ENCODE measurements around the gene RANBP1.

Gene RANBP1

DNA sequence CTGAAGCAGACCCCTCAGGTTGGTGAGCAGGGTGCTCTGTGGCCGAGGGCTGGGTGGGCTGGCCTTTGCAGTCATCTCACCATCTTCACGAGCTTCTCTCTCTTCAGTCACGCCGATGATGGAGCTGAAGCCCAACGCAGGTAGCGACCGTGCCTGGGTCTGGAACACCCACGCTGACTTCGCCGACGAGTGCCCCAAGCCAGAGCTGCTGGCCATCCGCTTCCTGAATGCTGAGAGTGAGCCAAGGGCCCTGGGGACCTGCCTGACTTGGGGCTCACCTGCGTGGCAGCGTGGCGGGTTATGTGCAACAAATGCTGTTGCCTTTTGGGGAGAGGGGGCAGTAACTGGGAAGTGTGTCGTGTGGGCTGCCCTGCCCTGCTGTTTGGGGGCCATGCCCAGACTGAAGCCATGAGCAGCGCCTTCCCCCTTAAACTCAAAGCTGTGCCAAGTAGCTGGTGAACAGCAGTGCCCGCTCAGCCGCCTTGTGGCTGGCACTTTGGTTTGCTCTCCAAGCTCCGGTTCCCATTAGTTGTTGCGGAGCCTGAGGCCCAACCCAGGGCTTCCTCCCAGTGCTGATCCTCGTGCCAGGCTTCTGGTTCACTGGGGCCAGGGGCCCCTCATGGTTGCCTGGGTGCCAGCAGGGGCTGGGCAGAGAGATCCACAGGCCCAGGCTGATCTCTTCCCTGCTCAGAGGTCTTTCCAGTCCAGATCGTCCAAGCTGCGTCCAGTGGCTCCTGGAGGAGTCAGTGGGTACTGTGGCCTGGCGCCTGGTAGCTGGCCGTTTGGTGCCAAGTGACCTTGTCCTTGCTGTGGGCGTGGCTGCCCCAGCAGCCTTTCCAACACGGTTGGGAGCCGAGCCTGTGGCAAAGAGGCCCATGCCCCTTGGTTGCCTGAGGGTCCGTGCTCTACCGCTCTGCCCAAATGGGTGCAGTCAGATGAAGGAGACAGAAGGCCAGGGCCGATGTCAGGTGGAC lies 9.6 kb downstream of the RANBP1 start:
- no peak for DNase-seq

DNA sequence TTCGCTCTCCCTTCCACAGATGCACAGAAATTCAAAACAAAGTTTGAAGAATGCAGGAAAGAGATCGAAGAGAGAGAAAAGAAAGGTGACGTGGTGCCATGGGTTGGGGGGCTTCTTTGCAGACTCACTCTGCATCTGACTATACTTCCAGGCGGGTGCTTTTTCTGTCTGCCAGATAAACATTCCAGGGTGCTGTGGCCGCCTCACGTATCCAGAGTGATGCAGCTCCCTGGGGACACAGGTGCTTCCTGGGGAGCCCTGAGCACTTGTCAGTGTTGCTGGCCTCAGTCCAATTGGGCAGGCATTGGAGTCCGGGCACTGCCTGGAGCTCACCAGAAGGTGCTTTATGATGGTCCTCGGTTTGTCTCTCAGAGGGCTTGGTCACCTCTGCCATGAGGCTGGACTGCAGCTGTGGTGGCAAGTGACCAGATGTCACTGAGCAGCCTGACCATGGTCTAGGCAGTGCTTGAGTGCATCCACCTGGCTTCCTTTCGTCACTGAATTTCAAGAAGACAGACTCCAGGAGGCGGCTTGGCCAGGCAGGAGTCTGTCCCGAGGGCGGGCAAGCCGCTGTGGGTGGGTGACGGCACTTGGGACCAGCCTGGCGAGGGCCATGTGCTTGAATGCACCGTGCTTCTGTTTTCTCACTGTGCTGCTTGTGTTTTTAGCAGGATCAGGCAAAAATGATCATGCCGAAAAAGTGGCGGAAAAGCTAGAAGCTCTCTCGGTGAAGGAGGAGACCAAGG lies 10.6 kb downstream of the RANBP1 start:
- DNase-seq, result no peak

DNA sequence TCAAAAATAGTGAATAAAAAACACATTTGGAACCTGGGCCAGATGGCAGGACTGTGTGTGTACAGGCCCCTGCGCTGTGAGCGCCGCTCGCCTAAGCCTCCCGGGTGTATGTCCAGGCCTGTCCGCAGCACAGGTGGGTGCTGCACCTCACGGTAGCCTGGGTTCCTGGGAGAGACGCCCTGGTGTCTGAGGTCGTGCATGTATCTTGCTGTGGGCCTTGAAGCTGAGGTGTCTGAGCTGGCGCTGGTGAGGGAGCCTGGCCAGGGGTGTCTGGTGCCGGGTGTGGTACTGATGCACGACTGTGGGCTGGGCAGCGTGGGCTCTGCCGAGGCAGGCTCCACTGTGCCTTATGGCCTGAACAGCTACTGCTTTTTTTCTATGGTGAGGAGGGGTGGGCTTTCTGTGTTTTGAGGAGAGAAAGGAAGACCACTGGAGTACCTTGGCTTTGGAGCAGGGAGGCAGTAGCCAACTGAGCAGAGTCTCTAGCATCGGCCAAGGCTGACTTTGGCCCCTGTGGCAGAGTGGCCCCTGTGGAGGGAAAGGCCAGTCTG lies 11.5 kb downstream of the RANBP1 start:
- DNase-seq, result no peak

DNA sequence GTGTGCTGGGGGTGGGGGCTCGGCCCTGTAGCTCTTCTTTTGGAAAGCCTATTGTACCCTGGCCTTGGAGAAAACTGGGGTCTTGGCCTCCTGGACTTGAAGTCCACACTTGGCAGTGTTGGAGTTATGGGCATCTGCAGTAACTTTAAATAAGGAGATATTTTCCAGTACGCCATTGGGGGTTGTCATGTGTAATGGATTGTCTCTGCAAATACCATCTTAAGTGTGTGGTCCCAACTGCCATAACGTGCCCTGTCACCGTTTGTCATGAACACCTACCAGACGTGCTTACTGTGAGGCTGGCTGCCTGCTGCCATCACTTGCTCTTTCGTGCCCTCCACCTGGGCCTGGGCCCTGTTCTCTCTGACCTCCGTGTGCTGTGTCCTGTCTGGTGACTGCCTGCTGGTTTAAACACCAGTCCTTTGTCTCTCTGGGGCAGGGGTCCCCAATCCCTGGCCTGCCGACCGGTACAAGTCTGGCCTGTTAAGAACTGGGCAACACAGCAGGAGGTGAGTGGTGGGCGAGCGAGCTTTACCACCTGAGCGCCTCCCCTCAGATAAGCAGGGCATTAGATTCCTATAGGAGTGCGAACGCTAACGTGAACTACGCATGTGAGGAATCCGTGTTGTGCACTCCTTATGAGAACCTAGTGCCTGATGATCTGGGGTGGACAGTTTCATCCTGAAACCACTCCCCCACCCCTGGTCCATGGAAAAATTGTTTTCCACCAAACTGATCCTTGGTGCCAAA lies 12.1 kb downstream of the RANBP1 start:
- no peak for DNase-seq

DNA sequence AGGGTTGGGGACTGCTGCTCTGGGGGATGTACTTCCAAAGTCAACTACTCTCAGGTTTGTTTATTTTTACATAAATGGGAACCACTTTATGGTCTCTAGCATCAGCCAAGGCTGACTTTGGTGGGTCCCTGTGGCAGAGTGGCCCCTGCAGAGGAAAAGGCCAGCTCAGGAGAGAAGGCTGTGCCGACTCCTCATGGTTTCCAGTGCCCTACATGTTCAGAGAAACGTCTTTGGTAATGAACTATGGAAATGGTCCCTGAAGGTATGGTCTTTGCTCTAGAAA lies 12.7 kb downstream of the RANBP1 start:
- DNase-seq, result no peak

DNA sequence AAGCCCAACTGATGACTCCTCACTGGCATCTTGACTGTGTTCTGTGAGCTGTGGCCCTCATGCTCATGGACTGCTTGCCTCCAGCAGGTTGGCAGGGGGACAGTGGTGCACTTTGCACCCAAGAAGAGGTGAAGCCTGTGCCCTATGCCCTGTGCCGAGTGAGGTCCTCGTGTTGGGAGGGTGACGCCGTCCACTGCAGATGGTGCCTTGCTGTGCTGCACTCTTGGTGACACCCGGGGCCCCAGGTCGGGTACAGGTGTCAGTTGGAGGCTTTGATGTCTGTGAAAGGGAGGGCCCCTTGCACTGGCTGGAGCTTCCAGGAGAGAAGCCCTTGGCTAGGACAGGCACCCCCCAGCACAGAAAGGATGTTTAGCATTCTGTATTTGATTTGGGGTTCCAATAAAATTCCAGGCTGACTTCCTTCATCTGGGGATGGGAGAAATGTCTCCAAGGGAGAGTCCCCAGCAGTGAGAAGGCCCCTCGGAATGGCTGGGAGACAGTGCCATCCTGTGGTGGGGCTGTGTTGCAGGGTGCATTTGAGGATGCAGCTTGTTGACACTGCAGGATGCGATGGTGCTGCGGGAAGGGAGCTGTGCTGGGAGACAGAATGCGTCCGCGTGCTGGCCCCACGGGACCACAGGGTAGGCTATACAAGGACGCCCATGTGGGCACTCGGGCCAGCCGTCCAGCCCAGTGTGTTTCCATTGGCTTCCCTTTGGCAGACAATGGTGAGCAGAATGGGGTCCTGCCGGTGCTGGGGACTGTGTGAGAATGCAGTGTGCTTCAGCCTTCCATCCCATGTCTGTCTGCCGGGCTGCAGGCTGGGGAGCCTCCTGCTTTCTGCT lies 13.2 kb downstream of the RANBP1 start:
- DNase-seq, result peak; percentile 66

DNA sequence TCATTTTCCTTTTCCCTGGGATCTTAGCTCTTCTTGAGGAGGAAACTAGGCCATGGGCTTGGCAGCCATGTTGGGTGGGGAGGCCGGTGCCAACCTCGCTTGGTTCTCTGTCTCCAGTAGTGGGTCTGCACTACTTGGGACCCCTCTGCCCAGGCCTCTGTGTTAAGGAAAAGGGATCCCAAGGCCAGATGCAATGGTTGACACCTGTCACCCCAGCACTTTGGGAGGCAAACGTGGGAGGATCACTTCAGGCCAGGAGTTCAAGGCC lies 13.8 kb downstream of the RANBP1 start:
- no peak for DNase-seq

DNA sequence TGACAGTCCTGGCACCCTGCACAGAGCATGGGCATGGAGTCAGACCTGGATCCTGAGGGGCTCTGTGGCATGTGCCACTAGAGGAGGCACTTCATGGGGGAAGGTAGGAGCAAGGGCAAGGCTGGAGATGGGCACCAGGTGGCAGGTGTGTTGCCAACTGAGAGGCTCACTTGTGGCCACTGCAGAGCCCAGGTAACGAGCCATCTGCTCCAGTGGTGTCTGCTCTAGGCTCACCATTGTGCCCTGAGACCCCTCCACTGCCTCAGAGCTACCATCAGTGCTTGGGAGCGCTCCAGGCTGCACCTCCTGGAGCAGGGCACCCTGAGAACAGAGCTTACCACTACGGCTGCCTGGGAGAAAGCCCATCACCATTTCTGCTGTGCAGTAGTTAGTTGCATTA lies 14.4 kb downstream of the RANBP1 start:
- peak; percentile 29 for DNase-seq

DNA sequence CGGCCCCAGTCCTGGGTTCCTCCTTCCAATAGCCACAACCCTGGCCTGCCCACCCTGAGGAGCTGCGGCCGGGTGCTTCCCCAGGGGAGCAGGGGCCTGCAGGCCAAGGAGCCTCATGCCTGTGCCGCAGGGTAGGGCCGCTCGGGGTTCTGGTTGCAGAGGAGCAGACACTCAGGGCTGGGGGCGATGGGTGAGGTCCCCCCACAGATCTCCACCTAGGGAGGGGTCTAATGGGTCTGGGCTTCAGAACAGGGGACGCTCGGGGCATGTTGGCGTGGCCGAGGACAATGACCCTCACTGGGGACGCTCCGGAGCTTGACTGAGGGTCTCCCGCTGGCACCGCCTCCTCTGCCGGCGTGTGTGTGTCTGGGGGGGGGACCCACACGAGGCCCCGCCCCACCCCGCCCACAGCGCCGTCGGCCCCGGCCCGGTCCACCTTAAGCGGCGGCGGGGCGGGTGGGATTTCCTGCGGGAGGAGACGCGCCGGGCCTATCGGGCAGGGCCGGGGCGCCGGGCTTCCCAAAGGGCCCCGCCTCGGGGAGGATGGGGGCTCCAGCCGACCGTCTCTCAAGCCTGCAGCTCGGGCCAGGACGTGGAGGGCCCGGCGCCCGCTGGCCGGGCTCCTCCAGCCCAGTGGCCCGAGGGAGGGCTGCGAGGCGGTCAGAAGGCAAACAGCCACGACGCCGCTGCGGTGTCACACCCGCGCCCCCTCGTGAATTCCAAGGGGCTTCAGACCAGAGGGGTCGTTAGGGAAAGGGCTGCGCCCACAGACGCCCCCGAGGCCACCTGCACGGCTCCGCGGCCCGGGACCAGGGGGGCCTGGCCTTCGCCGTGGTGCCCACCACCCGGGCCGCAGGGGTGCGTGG lies 15.1 kb downstream of the RANBP1 start:
- DNase-seq, result peak; percentile 83

DNA sequence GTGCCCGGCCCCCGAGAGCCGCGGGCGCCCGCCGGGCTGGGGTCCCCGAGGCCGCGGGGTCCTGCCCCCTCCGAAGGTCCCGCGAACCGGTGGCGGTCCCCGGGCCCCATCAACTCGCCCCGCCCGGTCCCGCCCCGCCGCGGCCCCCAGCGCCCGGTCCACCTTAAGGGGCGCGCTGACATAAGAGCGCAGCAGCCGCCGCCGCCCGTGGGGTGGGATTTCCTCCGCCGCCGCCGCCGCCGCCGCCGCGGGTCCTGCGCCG lies 15.6 kb downstream of the RANBP1 start, which contains the start of gene ZDHHC8:
Gene ZDHHC8 (plus strand): TSS at position 208 of the 262 bp plus-strand sequence. CDS start 144 bp downstream, outside the sequence.
- DNase-seq, result peak; percentile 51

DNA sequence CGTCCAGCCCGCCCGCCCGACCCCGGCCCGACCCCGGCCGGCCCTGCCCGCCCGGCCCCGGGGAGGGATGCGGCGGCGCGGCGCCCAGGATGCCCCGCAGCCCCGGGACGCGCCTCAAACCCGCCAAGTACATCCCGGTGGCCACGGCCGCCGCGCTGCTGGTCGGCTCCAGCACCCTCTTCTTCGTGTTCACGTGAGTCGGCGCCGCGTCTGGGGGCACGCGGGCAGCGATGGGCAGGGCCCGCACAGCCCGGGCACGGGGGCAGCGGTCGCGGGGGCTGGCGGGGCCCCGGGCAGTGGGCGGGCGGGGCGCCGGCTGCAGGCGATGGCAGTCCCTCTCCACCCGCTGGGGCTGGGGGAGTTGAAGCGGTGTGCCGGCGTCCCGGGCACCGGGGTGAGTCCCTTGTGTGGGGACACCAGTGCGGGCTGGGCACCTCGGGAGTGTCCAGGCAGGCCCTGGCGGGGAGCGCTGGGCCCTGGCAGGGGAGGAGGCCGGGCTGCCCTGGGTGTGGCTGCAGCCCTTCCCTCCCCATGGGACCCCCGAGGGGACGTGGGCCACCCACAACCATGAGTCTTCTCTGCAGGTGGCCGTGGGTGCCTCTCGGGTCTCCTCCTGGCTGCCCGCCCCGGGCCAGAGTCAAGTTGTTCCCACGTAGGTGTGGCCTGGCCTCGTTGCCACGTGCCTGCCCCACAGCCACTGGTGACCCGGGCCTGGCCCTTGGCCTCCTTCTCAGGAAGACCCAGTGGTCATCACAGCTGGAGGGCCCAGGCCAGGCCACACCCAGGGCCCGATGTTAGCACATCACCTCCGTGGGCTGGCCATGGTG lies 16.2 kb downstream of the RANBP1 start:
- peak; percentile 24 for DNase-seq

DNA sequence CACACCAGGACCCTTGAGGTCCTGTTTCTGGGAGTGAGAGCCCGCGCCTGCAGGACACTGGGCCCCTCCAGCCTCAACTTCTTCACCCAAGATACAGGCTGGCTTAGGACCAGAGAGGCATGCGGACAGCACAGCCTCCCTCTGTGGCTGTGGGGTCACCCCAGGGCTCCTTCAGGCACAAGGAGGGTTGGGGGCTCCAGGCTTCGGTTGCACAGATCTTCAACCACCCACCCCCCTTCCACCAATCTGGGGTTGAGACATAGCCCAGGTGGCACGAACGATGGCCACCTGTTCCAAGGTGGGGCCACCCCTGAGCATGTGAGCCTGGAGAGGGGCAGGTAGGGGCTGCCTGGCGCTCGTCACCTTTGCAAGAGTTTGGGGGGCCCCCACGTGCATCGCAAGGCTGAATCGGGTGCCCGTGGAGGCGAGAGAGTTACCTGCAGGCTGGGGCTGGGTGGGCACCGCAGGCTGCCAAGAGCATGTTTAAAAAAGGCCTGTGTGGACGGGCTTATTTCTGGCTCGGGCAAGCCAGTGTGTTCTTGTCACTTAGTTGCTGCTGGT lies 16.9 kb downstream of the RANBP1 start:
- no peak for DNase-seq

DNA sequence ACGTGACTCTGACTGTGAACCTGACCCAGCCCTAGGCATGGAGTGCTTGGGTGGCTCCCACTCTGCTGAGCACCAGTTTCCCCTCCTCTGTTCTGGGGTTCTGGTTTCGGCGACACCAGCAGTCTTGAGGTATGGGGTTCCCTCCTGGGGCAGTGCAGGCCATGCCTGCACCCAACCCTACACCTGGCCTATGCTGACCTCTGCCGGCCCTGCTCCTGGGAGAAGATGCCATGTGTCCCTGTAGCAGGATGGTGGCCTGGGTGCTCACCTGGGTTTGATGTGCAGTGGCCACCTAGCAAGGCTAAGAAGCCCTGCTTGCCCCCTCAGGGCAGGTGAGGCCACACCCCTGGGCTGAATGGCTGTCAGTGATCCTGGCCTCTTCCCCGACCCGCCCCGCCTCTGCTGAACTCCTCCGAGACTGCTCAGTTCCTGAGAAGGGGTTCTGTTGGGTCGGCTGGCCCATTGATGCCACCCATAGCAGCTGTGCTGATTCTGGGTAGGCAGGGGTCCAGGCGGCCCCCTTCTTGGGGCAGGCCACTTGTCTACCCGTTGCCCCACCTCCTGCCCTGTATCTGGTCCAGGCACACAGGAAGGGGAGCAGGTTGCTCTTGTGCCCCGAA lies 18.1 kb downstream of the RANBP1 start:
- no peak for DNase-seq

DNA sequence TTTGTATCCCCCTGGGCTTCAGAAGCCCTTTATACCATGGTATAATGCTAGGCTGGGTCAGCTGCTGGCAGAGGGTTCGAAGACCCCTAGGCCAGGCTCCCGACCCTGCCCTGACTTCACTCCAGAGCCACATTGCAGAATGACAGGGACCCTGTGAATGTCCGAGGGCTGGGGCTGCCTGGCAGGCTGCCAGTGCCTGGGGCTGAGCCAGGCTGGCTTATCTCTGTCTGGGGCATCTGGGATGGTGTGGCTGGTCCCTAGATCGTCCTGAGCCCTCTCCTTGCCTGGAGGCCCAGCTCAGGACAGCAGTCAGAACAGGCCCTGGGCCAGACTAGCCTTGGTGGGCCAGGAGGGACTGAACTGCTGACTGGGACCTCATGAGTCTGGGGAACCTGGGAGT lies 19.4 kb downstream of the RANBP1 start:
- no peak for DNase-seq

DNA sequence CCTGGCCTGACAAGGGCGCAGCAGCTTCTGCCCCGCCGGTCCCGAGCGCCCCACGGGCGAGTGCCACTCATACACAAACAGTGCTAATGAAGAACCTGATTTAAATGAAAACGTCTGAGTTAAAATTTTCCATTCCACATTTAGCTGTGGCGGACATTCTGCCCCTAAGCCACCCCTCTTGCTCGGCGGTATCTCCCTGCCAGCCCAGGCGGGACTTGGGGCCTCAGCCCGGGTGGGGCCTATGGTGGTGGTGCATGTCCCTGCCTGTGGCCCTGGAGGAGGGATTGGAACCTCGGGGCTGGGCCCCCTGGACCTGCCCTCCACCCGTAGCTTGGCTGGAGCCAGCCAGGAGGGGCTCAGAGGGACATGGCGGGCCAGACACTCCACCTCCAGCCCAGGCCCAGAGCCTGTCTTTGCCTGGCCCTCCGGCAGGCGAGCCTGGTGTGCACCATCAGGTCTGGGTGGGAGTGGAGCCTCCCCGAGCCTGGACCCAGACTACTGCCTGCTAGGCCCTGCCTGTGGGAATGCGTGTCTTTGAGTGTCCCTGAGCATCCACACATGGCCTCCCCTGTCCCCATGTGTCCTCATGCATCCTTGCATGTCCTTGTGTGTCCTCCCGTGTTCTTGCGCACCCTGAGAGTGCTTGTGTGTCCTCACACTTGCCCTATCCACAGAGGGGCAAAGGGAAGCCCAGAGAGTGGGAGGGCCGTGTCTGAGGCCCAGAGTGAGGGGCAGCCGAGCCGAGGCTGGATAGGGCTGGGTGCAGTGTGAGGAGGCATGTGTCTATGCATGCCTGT lies 20.1 kb downstream of the RANBP1 start:
- DNase-seq, result no peak

DNA sequence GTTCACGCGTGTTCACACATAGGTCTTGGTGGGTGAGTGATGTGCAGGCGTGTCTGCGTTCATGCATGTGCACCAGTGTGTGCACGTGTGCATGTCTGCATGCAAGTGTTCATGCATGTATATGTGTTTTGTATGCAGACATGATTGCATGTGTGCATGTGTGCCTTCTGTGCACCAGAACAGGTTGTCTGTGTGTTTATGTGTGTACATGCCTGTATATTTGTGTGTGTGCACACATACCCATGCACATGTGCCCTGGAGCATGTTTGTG lies 20.6 kb downstream of the RANBP1 start:
- DNase-seq, result no peak

DNA sequence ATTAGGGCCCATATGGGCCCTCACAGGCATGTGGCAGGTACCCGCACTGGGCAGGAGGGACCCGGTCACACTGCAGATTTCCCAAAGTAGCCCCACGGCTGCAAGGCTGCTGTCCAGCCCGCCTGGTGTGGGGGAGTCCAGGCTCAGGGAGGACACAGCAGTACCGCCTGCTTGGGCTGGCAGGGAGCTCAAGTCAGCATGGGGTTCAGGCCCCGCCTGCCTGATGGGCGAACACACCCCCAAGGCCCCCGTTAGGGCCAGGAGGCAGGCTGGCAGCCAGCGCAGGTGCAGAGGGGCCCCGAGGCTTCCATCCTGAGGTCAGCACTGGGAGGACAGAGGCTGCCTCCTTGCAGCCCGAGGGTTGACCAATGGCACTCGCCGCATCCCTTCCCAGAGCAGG lies 21.2 kb downstream of the RANBP1 start:
- no peak for DNase-seq

DNA sequence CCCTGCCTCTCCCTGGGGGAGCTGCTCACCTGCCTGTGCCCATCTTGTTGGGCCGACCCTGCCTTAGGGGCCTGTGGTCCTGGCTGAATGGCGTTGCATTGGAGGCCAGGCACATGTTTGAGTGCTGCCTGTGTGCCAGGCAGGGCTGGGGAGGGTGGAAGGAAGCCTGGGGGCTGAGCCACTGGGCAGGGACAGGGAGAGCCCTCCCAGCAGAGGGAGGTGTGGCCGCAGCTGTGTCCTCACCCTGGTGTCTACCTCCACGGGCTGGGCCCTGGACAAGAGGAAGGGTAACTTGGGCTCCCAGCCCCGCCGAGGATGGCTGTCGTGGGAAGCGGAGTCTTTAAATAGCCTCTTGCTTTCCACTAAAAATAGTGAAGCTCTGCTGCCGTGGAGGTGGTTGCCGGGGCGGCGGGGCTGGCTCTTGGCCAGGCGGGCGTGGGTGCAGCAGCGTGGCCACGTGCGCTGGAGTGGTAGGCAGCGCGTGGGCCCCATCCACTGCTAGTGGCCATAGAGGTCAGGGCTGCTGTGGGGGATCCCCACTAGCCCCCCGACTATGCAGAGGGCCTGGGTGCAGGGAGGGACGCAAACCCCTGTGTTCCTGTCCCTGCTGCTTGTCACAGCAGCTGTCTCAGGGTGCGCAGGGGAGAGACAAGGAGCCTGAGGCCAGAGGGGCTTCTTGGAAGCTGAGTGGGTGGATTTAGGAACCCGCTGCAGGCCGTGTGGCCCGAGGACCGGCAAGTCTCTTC lies 21.9 kb downstream of the RANBP1 start:
- no peak for DNase-seq

DNA sequence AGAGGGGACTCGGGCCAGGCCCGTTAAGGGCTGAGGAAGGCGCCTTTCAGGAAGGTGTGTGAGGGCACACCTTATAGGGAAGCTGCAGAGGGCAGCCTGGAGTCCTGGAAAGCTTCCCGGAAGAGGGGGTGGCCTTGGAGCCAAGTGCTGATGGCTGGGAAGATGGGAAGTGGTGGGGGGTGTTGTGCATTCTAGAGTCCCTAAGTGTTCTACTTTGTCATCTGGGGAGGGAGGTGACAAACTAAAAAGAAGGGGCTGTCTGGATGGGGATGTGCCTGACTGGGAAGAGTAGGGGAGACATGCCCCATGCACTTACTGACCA lies 22.5 kb downstream of the RANBP1 start:
- DNase-seq, result no peak
